Neuronal stem cell (in vitro differentiated cells): ENCODE results near the gene FAR2.
A peak's percentile ranks its signal among the peaks of the same experiment; 100 is the strongest.
"Not testable (repeated sequence)": the region's sequence is repeated elsewhere in the genome, so short reads cannot be mapped to it uniquely, and the experiment has no call there.

Experiments used
- DNase-seq: peaks from one replicate; pipeline ENCODE4 v3.0.0-alpha.2; 2013; ENCODE audit warnings: low spot score
- H2AFZ ChIP-seq: one replicate; pipeline ENCODE4 v1.6.1; 2013; ENCODE audit warnings: mild to moderate bottlenecking, low read length, inconsistent platforms
- H2AK5ac ChIP-seq: 2 replicates; pipeline ENCODE4 v1.6.1; 2013; ENCODE audit warnings: low read depth, mild to moderate bottlenecking, inconsistent platforms, low read length, moderate library complexity, mixed read lengths
- H2BK120ac ChIP-seq: 2 replicates; pipeline ENCODE4 v1.6.1; 2013; ENCODE audit warnings: low read depth, mild to moderate bottlenecking, inconsistent platforms, low read length, moderate library complexity, mixed read lengths
- H2BK12ac ChIP-seq: one replicate; pipeline ENCODE4 v1.6.1; 2013; ENCODE audit warnings: low read length, inconsistent platforms
- H2BK15ac ChIP-seq: 2 replicates; pipeline ENCODE4 v1.6.1; 2013; ENCODE audit warnings: mild to moderate bottlenecking, low read length, inconsistent platforms, mixed read lengths
- H2BK5ac ChIP-seq: one replicate; pipeline ENCODE4 v1.6.1; 2013; ENCODE audit warnings: inconsistent platforms, mild to moderate bottlenecking, low read length, moderate library complexity
- H3K14ac ChIP-seq: one replicate; pipeline ENCODE4 v1.6.1; 2013; ENCODE audit warnings: low read length, inconsistent platforms
- H3K18ac ChIP-seq: 2 replicates; pipeline ENCODE4 v1.6.1; 2013; ENCODE audit warnings: low read length, inconsistent platforms
- H3K23ac ChIP-seq: 2 replicates; pipeline ENCODE4 v1.6.1; 2013; ENCODE audit warnings: low read depth, mild to moderate bottlenecking, mixed read lengths, low read length, inconsistent platforms; ENCODE audit not compliant: poor library complexity
- H3K27ac ChIP-seq: replicated peaks from 3 replicates; pipeline ENCODE4 v1.5.1; 2013; ENCODE audit warnings: low read length, inconsistent platforms
- H3K27me3 ChIP-seq, 3 experiments: 2 replicates each; pipeline ENCODE4 v1.6.1; 2013; ENCODE audit warnings: low read length in 3 of 3, mild to moderate bottlenecking in 2 of 3, inconsistent platforms in 1 of 3, low read depth in 1 of 3, mixed read lengths in 1 of 3, moderate library complexity in 1 of 3; ENCODE audit not compliant: control insufficient read depth in 3 of 3, insufficient read depth in 3 of 3
- H3K36me3 ChIP-seq, 2 donors: replicated peaks in 1 of 2; 2 replicates each; pipeline ENCODE4 v1.6.1; 2013; ENCODE audit warnings: low read length in 2 of 2; ENCODE audit not compliant: control insufficient read depth in 2 of 2, insufficient read depth in 2 of 2
- H3K4ac ChIP-seq: 2 replicates; pipeline ENCODE4 v1.6.1; 2013; ENCODE audit warnings: inconsistent platforms, mild to moderate bottlenecking, low read length, moderate library complexity
- H3K4me1 ChIP-seq, 2 donors: 1 replicate in 1 of 2; 2 replicates in 1 of 2; pipeline ENCODE4 v1.6.1; 2013; ENCODE audit warnings: low read length in 2 of 2, low read depth in 1 of 2; ENCODE audit not compliant: control insufficient read depth in 2 of 2, insufficient read depth in 1 of 2
- H3K4me2 ChIP-seq: one replicate; pipeline ENCODE4 v1.6.1; 2013; ENCODE audit warnings: mild to moderate bottlenecking, low read length, inconsistent platforms; ENCODE audit not compliant: insufficient read depth, poor library complexity, severe bottlenecking
- H3K4me3 ChIP-seq, 2 donors: 2 replicates each; pipeline ENCODE4 v1.5.1; 2013; ENCODE audit warnings: low read length in 2 of 2, mild to moderate bottlenecking in 2 of 2, inconsistent platforms in 1 of 2, moderate library complexity in 1 of 2
- H3K79me1 ChIP-seq: one replicate; pipeline ENCODE4 v1.6.1; 2013; ENCODE audit warnings: low read depth, mild to moderate bottlenecking, inconsistent platforms, low read length, moderate library complexity
- H3K9ac ChIP-seq: one replicate; pipeline ENCODE4 v1.6.1; 2013; ENCODE audit warnings: mild to moderate bottlenecking, low read depth, low read length, inconsistent platforms; ENCODE audit not compliant: poor library complexity
- H3K9me3 ChIP-seq, 2 donors: replicated peaks in 1 of 2; 2 replicates each; pipeline versions ENCODE3 to v1.6.1; 2013; ENCODE audit warnings: low read length in 2 of 2, mild to moderate bottlenecking in 2 of 2, inconsistent platforms in 1 of 2, low read depth in 1 of 2, mixed read lengths in 1 of 2, moderate library complexity in 1 of 2; ENCODE audit not compliant: control insufficient read depth in 2 of 2, insufficient read depth in 1 of 2
- H4K8ac ChIP-seq: one replicate; pipeline ENCODE4 v1.6.1; 2013; ENCODE audit warnings: low read depth, mild to moderate bottlenecking, inconsistent platforms, low read length, moderate library complexity
- H4K91ac ChIP-seq: one replicate; pipeline ENCODE4 v1.6.1; 2013; ENCODE audit warnings: low read length, low read depth, mild to moderate bottlenecking, inconsistent platforms; ENCODE audit not compliant: poor library complexity
- WGBS, 2 donors: extraction: QIAGEN DNeasy Blood & Tissue Kit; methylation state at CpG; one replicate each; pipeline ENCODE4 v1.1.7; 2013; ENCODE audit warnings: missing lambda C conversion rate in 2 of 2, mixed read lengths in 1 of 2; ENCODE audit not compliant: insufficient read length in 2 of 2, insufficient replicate concordance in 1 of 2; ENCODE audit errors: extremely low coverage in 2 of 2; 5-methylcytosine and 5-hydroxymethylcytosine counted together

FAR2 gene

GRCh38 chr12:29385194-29385593, 236.1 kb downstream of the FAR2 start:
- WGBS, 2 donors = no CpG with 5 or more reads among the region's 17 CpGs

More at GRCh38 chr12:29385194-29385593, 236.1 kb downstream of the FAR2 start:
- not testable (repeated sequence) for H3K4ac ChIP-seq, DNase-seq, H3K27me3 ChIP-seq, H3K36me3 ChIP-seq, H3K9me3 ChIP-seq, H4K8ac ChIP-seq, H3K79me1 ChIP-seq, H2BK15ac ChIP-seq, H3K9ac ChIP-seq, H3K4me2 ChIP-seq, H2AK5ac ChIP-seq, H3K4me1 ChIP-seq, H2BK5ac ChIP-seq, H3K4me3 ChIP-seq, H3K23ac ChIP-seq, H3K18ac ChIP-seq, H2BK120ac ChIP-seq, H4K91ac ChIP-seq, H2BK12ac ChIP-seq, H3K27ac ChIP-seq, H3K14ac ChIP-seq
- peak overlapping the region; percentile 53 for H2AFZ ChIP-seq
